A673 (cell line): ENCODE data around the gene STRBP. TPM values are rescaled to one million over a fixed set of nuclear protein-coding genes. Genes with fewer than 3 reads are reported as not detected.

Source experiments
- BruUV-seq: library from RNA; stranded (reverse); fragments of 400-500 nt; replicated peaks from 2 replicates; lab custom pipeline; 2021; lab: Mats Ljungman, UMichigan
- CTCF ChIA-PET: fragments of 300-600 bp; sonication (Branson Sonifier 250); formaldehyde crosslinking; loops from one replicate; lab custom pipeline; 2022; ENCODE audit warnings: antibody characterized with exemption; lab: Charles Lee
- POLR2A ChIA-PET: fragments of 300-600 bp; sonication (Branson Sonifier 250); formaldehyde crosslinking; loops from one replicate; lab custom pipeline; 2022; ENCODE audit warnings: antibody characterized with exemption; ENCODE audit not compliant: low non-redundant PET; lab: Charles Lee
- DNase-seq: peaks from one replicate; pipeline ENCODE4 v3.0.0-alpha.2; 2015; ENCODE audit warnings: low spot score
- H3K27ac ChIP-seq: fragments of 200-600 bp; sonication (generic); 2 replicates; pipeline ENCODE4 v1.5.1; 2016; ENCODE audit warnings: mixed run types, low read depth, mild to moderate bottlenecking, mixed read lengths, antibody characterized with exemption, low read length; ENCODE audit not compliant: poor library complexity, severe bottlenecking
- H3K27me3 ChIP-seq: fragments of 200-600 bp; sonication (generic); replicated peaks from 2 replicates; pipeline ENCODE4 v1.6.1; 2017; ENCODE audit warnings: mixed run types, low read depth, mild to moderate bottlenecking, mixed read lengths, antibody characterized with exemption, low read length; ENCODE audit not compliant: insufficient read depth, poor library complexity
- H3K36me3 ChIP-seq: fragments of 200-600 bp; sonication (generic); 2 replicates; pipeline ENCODE4 v1.6.1; 2016; ENCODE audit warnings: mixed run types, mild to moderate bottlenecking, mixed read lengths, antibody characterized with exemption, low read length; ENCODE audit not compliant: insufficient read depth, poor library complexity, severe bottlenecking
- H3K4me1 ChIP-seq: fragments of 200-600 bp; sonication (generic); 2 replicates; pipeline ENCODE4 v1.6.1; 2017; ENCODE audit warnings: mixed run types, mild to moderate bottlenecking, mixed read lengths, antibody characterized with exemption, low read length; ENCODE audit not compliant: insufficient read depth, poor library complexity, severe bottlenecking
- H3K4me3 ChIP-seq: fragments of 200-600 bp; sonication (generic); 2 replicates; pipeline ENCODE4 v1.5.1; 2016; ENCODE audit warnings: low read depth, mixed run types, mild to moderate bottlenecking, mixed read lengths, low read length; ENCODE audit not compliant: poor library complexity, severe bottlenecking
- H3K9me3 ChIP-seq: fragments of 200-600 bp; sonication (generic); 2 replicates; pipeline ENCODE4 v1.6.1; 2016; ENCODE audit warnings: mixed run types, low read depth, mild to moderate bottlenecking, mixed read lengths, antibody characterized with exemption, low read length; ENCODE audit not compliant: poor library complexity, severe bottlenecking
- CTCF ChIP-seq: fragments of 300-800, 200-600 bp; sonication (generic); conservative IDR thresholded peaks from 2 replicates; pipeline ENCODE4 v1.5.1; 2017; ENCODE audit warnings: low read depth, mild to moderate bottlenecking, antibody characterized with exemption, low read length, moderate library complexity, mixed read lengths
- EZH2 ChIP-seq: fragments of 200-600 bp; sonication (generic); IDR thresholded peaks from 2 replicates; pipeline ENCODE4 v1.6.1; 2017; ENCODE audit warnings: borderline replicate concordance, low read depth, mild to moderate bottlenecking, mixed read lengths, antibody characterized with exemption, low read length; ENCODE audit not compliant: poor library complexity, severe bottlenecking
- intact Hi-C: fragments of 100-400 bp; cut with micrococcal nuclease; formaldehyde crosslinking; loops from one replicate; pipeline ENCODE4 v1.10.0; 2022; ENCODE audit not compliant: unreplicated experiment
- total RNA-seq: library from RNA; stranded (reverse); gene quantifications from 2 replicates; pipeline ENCODE4 v1.2.3, GENCODE V29; 2021

Gene STRBP
- total RNA-seq, 1 experiment from 2014 or later = 79.4 TPM

GRCh38 chr9:123105490-123105889 is 162.9 kb downstream of the STRBP start:
- no peaks in the 10 kb centered on the region for H3K27me3 ChIP-seq
- intact Hi-C loops = no loop called here
- DNase-seq = no peak
- CTCF ChIA-PET = no interaction called here
- no peaks in the 10 kb centered on the region for H3K9me3 ChIP-seq
- no peak overlapping the region for H3K27ac ChIP-seq
- TF ChIP-seq EZH2 = no peak
- TF ChIP-seq CTCF = no peak
- peaks cover 53% of the 10 kb centered on the region for H3K36me3 ChIP-seq
- BruUV-seq = no TSS peak
- POLR2A ChIA-PET = no interaction called here
- H3K4me3 ChIP-seq = no peak overlapping the region
- H3K4me1 ChIP-seq = peaks cover 11% of the 10 kb centered on the region

- CTCF ChIA-PET = no interaction called here
- POLR2A ChIA-PET = no interaction called here
- no TSS peak for BruUV-seq
- peaks cover 53% of the 10 kb centered on the region for H3K36me3 ChIP-seq
- intact Hi-C loops = no loop called here
- H3K27ac ChIP-seq = no peak overlapping the region
- H3K4me3 ChIP-seq = no peak overlapping the region
- DNase-seq = no peak
- H3K9me3 ChIP-seq = no peaks in the 10 kb centered on the region
- no peak for TF ChIP-seq CTCF
- no peak for TF ChIP-seq EZH2
- peaks cover 11% of the 10 kb centered on the region for H3K4me1 ChIP-seq
- no peaks in the 10 kb centered on the region for H3K27me3 ChIP-seq
Measured at GRCh38 chr9:123104807-123105206, 163.6 kb downstream of the STRBP start.

- no peak overlapping the region for H3K4me3 ChIP-seq
- CTCF ChIA-PET = no interaction called here
- no peaks in the 10 kb centered on the region for H3K27me3 ChIP-seq
- H3K9me3 ChIP-seq = no peaks in the 10 kb centered on the region
- POLR2A ChIA-PET = no interaction called here
- no TSS peak for BruUV-seq
- TF ChIP-seq CTCF = peak; percentile 50
- no peak for TF ChIP-seq EZH2
- intact Hi-C loops = no loop called here
- peak; percentile 31 for DNase-seq
- H3K36me3 ChIP-seq = peaks cover 50% of the 10 kb centered on the region
- peak overlapping the region; percentile 45 for H3K27ac ChIP-seq
- peaks cover 21% of the 10 kb centered on the region for H3K4me1 ChIP-seq
Measured at GRCh38 chr9:123102375-123103113, 165.8 kb downstream of the STRBP start.
